Suprapubic skin (tissue), 3 donors: ENCODE data around the gene PPP2R5C.

Source experiments
- POLR2A ChIP-seq, 2 donors: fragments of 450-650 bp; IDR thresholded peaks; one replicate each; pipeline ENCODE4 v1.6.1; 2017; ENCODE audit warnings: antibody characterized with exemption in 2 of 2, mild to moderate bottlenecking in 2 of 2, moderate library complexity in 2 of 2
- TF ChIP-seq, protein P1 (sequence below), 2 donors: fragments of 200-600 bp in 1 of 2; fragments of 450-650 bp in 1 of 2; sonication (generic) in 1 of 2; IDR thresholded peaks; one replicate each; pipeline ENCODE4 v1.5.1; 2016 to 2019; ENCODE audit warnings: antibody characterized with exemption in 2 of 2, mild to moderate bottlenecking in 1 of 2, moderate library complexity in 1 of 2

DNA sequence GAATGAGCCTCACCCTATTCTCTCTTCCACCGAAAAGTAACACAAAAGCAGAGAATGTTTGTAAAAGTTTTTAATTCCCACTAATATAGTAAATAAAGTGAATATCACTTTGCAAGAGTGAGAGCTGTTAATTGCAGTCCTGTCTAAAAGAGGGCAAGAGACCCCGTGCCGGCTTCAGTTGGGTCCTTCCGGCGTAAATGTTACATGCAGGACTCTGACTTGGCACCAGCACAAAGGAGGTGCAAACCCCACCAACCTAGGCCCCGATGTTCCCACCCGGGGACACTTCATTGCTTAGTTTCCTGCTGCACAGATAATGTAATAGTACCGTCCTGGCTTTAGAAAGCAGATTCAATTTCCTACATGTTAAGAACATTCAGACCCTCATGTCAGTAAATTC lies 136.9 kb downstream of the PPP2R5C start:
- TF ChIP-seq POLR2A (IDR thresholded peaks at IDR 0.05): no peak
- TF ChIP-seq, protein P1, sequence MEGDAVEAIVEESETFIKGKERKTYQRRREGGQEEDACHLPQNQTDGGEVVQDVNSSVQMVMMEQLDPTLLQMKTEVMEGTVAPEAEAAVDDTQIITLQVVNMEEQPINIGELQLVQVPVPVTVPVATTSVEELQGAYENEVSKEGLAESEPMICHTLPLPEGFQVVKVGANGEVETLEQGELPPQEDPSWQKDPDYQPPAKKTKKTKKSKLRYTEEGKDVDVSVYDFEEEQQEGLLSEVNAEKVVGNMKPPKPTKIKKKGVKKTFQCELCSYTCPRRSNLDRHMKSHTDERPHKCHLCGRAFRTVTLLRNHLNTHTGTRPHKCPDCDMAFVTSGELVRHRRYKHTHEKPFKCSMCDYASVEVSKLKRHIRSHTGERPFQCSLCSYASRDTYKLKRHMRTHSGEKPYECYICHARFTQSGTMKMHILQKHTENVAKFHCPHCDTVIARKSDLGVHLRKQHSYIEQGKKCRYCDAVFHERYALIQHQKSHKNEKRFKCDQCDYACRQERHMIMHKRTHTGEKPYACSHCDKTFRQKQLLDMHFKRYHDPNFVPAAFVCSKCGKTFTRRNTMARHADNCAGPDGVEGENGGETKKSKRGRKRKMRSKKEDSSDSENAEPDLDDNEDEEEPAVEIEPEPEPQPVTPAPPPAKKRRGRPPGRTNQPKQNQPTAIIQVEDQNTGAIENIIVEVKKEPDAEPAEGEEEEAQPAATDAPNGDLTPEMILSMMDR (IDR thresholded peaks at IDR 0.05): no peak
